Vagina (tissue), 2 donors: ENCODE results near the gene CHAF1A. TPM values are rescaled to one million over a fixed set of nuclear protein-coding genes. Genes with fewer than 3 reads are reported as not detected.

Experiments used
- DNase-seq, 2 donors: peaks; one replicate each; pipeline ENCODE4 v3.0.0-alpha.2; 2017; ENCODE audit errors: extremely low spot score in 2 of 2
- H3K27ac ChIP-seq: fragments of 200-600 bp; sonication (generic); one replicate; pipeline ENCODE4 v1.5.1; 2019
- H3K27me3 ChIP-seq: fragments of 200-600 bp; sonication (generic); one replicate; pipeline ENCODE4 v1.5.1; 2019
- H3K36me3 ChIP-seq, 2 donors: fragments of 200-600 bp; sonication (generic); one replicate each; pipeline ENCODE4 v1.5.1; 2017 to 2019
- H3K4me1 ChIP-seq: fragments of 200-600 bp; sonication (generic); one replicate; pipeline ENCODE4 v1.5.1; 2019
- H3K4me3 ChIP-seq, 2 donors: fragments of 200-600 bp; sonication (generic); 1 replicate in 1 of 2; 2 replicates in 1 of 2; pipeline ENCODE4 v1.5.1; 2016 to 2019
- H3K9me3 ChIP-seq: fragments of 200-600 bp; sonication (generic); one replicate; pipeline ENCODE4 v1.5.1; 2019
- CTCF ChIP-seq, 3 experiments: fragments of 450-650 bp in 2 of 3; fragments of 200-600 bp in 1 of 3; sonication (generic) in 1 of 3; IDR thresholded peaks; one replicate each; pipeline ENCODE4 v1.5.1; 2017 to 2019; ENCODE audit warnings: antibody characterized with exemption in 3 of 3, mild to moderate bottlenecking in 2 of 3, moderate library complexity in 2 of 3
- POLR2A ChIP-seq, 2 donors: fragments of 450-650 bp; IDR thresholded peaks; one replicate each; pipeline ENCODE4 v1.6.1; 2017; ENCODE audit warnings: antibody characterized with exemption in 2 of 2, mild to moderate bottlenecking in 2 of 2, moderate library complexity in 2 of 2
- POLR2AphosphoS5 ChIP-seq, 2 donors: sonication (generic); formaldehyde crosslinking; IDR thresholded peaks; one replicate each; pipeline ENCODE4 v1.9.0; 2017; ENCODE audit warnings: antibody characterized with exemption in 2 of 2, mild to moderate bottlenecking in 2 of 2, low read depth in 1 of 2; ENCODE audit not compliant: insufficient read depth in 1 of 2
- intact Hi-C: fragments of 100-400 bp; cut with DNase I; formaldehyde crosslinking; loops from one replicate; pipeline ENCODE4 v1.15.1; 2023
- total RNA-seq: library from RNA; depleted of rRNA; stranded (reverse); fragments of >200 nt; gene quantifications from one replicate; pipeline ENCODE4 v1.2.3, GENCODE V29; 2016

The CHAF1A gene
- total RNA-seq, 1 donor from 2014 or later = 21.4 TPM

DNA sequence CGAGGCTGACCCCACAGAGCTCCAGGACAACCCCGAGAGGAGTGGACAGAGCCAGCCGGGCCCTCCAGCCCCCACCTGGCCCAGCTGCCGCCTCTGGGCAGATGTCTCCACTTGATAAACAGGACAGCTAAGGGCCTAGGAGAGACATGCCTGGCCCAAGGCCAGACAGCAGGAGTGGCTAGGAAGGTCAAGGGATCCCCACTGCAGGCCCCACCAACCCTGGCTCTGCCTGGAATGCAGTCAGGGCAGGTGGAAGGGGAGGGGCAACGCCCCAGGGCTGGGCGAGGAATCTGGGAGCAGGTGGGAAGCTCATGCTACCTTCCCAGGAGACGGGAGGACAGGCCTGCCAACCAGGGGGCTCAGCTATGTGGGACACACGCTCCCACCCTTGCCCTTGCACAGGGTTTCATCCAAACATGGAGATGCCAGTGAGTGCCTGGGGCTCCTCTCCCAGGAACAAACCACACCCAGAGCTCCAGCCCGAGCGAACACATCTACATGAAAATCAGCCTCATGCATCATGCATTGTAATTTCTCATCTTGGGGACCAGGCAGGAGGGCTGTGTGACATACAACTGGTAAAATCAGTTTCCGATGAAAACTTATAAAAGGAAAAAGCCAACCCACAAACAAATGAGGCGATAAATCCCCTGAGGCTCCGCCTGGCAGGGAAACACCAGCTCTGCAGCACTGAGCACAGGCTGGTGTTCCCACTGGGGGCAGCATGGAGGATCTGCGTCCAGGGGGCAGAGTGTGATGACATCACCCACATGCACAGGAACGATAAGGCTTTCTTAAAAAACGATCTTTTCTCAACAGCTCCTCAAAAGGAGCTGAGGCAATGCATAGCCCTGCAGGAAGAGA lies 27.0 kb upstream of the CHAF1A start:
- H3K9me3 ChIP-seq = no peaks in the 10 kb centered on the region
- no peak for TF ChIP-seq CTCF (IDR thresholded peaks at IDR 0.05)
- no peak for TF ChIP-seq POLR2AphosphoS5 (IDR thresholded peaks at IDR 0.05; ENCODE audit: insufficient read depth in 1 of 2, low read depth in 1 of 2)
- no peak for TF ChIP-seq POLR2A (IDR thresholded peaks at IDR 0.05)
- H3K27me3 ChIP-seq = no peaks in the 10 kb centered on the region
- H3K27ac ChIP-seq = peak overlapping the region; percentile 90
- intact Hi-C loops = loop anchor here (2.0 kb wide), 1 partner anchor 25 kb away; the partner anchor contains the start of gene SH3GL1
- no peak for DNase-seq
- H3K36me3 ChIP-seq = no peaks in the 10 kb centered on the region
- peak overlapping the region; percentile 2 to 25 for H3K4me3 ChIP-seq
- H3K4me1 ChIP-seq = peaks cover 100% of the 10 kb centered on the region

DNA sequence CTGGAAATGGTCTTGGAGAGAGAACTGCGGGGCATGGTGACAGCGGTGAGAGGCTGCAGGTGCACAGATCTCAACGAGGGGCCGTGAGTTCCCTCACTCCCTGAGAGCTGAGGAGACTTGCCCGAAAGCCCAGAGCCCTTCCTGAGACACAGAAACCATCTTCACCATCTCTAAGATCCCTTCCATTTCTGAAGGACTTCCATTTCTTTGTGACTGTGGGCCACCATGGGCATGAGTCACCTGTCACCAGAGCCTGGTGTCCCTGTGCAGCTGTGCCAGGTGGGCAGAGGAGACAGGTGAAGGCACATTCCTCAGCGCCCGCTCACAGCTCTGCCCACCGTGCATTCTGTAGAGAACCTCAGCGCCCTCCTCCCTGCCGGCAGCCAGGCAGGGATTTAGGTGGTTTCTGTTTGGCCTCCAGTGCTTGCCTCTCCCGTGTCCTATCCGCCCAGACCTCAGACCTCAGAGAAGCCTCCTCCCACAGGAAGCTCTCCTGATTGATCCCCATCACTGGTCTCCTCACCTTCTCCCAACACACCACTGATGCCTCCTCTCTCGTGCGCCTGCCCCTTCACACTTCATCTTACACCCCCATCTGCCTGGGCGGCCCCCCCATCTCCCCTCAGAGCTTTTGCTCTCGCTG lies 26.3 kb upstream of the CHAF1A start:
- H3K4me1 ChIP-seq = peaks cover 99% of the 10 kb centered on the region
- H3K4me3 ChIP-seq = no peak overlapping the region
- no peak for TF ChIP-seq CTCF (IDR thresholded peaks at IDR 0.05)
- TF ChIP-seq POLR2AphosphoS5 (IDR thresholded peaks at IDR 0.05; ENCODE audit: insufficient read depth in 1 of 2, low read depth in 1 of 2) = no peak
- TF ChIP-seq POLR2A (IDR thresholded peaks at IDR 0.05) = no peak
- H3K27ac ChIP-seq = peak overlapping the region; percentile 90
- H3K27me3 ChIP-seq = no peaks in the 10 kb centered on the region
- H3K36me3 ChIP-seq = no peaks in the 10 kb centered on the region
- H3K9me3 ChIP-seq = no peaks in the 10 kb centered on the region
- no peak for DNase-seq
- intact Hi-C loops = no loop called here

DNA sequence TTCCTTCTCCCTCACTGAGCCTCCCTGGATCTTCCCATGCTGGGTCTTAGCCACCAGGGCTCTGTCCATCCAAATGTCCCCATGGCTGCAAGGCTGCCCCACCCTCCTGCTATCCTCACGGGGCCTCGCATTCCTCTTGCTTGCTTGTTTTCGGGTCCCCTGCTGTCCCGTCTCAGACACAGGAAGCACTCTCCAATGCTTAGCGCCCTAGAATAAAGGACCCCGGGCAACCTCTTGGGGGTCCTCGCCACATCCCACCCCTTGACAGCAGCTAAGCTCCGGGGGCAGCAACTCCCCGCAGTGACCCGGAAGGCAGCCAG lies 25.8 kb upstream of the CHAF1A start:
- no peak for DNase-seq
- no peaks in the 10 kb centered on the region for H3K27me3 ChIP-seq
- TF ChIP-seq POLR2AphosphoS5 (IDR thresholded peaks at IDR 0.05; ENCODE audit: insufficient read depth in 1 of 2, low read depth in 1 of 2) = no peak
- no peak for TF ChIP-seq CTCF (IDR thresholded peaks at IDR 0.05)
- no peak for TF ChIP-seq POLR2A (IDR thresholded peaks at IDR 0.05)
- H3K27ac ChIP-seq = peak overlapping the region; percentile 90
- no peak overlapping the region for H3K4me3 ChIP-seq
- H3K4me1 ChIP-seq = peaks cover 94% of the 10 kb centered on the region
- no peaks in the 10 kb centered on the region for H3K36me3 ChIP-seq
- H3K9me3 ChIP-seq = no peaks in the 10 kb centered on the region
- intact Hi-C loops = no loop called here

GRCh38 chr19:4376991-4377781 lies 25.3 kb upstream of the CHAF1A start:
- no peak overlapping the region for H3K4me3 ChIP-seq

More at GRCh38 chr19:4376991-4377781, 25.3 kb upstream of the CHAF1A start:
- Histone ChIP-seq H3K4me1 (peaks cover 88% of the 10 kb centered on the region), H3K27ac (peak overlapping the region; percentile 90), H3K27me3 (no peaks in the 10 kb centered on the region), H3K9me3 (no peaks in the 10 kb centered on the region), H3K36me3 (no peaks in the 10 kb centered on the region)
- no peak for DNase-seq
- TF ChIP-seq POLR2AphosphoS5 (IDR thresholded peaks at IDR 0.05; ENCODE audit: insufficient read depth in 1 of 2, low read depth in 1 of 2) = no peak
- no peak for TF ChIP-seq POLR2A (IDR thresholded peaks at IDR 0.05)
- no peak for TF ChIP-seq CTCF (IDR thresholded peaks at IDR 0.05)
- intact Hi-C loops = no loop called here
